ENCODE data around the gene LONP2. TPM values are rescaled to one million over a fixed set of nuclear protein-coding genes. Genes with fewer than 3 reads are reported as not detected.
A peak's percentile ranks its signal among the peaks of the same experiment; 100 is the strongest.

LONP2 gene
- total and polyA plus RNA-seq, 2 of the 13 experiments (the other 11 are each of a cell fraction or from before 2014, with no cell fraction given): 39.2 to 63.3 TPM

- TF ChIP-seq ZBTB40 (IDR thresholded peaks at IDR 0.05) (0 out of 2 replicates have a peak, but pooled peaks have one; percentile 8), ZBTB40 (CRISPR knock-in tag; IDR thresholded peaks at IDR 0.05) (no peak), ZNF335 (CRISPR knock-in tag; IDR thresholded peaks at IDR 0.05) (peak; percentile 61; the same call in 1 of the 2 replicates), ZSCAN12 (CRISPR knock-in tag; IDR thresholded peaks at IDR 0.05) (no peak), E2F1 (CRISPR knock-in tag; IDR thresholded peaks at IDR 0.05) (no peak), ZSCAN9 (CRISPR knock-in tag; IDR thresholded peaks at IDR 0.05; ENCODE audit: borderline replicate concordance) (peak; percentile 65; the same call in 1 of the 2 replicates), ARNT (IDR thresholded peaks at IDR 0.05) (no peak), ZNF883 (CRISPR knock-in tag; IDR thresholded peaks at IDR 0.05; ENCODE audit: not compliant biosample characterization) (peak; percentile 37), SNAPC2 (CRISPR knock-in tag; IDR thresholded peaks at IDR 0.05) (0 out of 2 replicates have a peak, but pooled peaks have one; percentile 25), TBX2 (CRISPR knock-in tag; IDR thresholded peaks at IDR 0.05; ENCODE audit: borderline replicate concordance) (peak; percentile 63), THAP8 (CRISPR knock-in tag; IDR thresholded peaks at IDR 0.05; ENCODE audit: borderline replicate concordance) (no peak), MAFF (IDR thresholded peaks at IDR 0.05; ENCODE audit: low read depth, low read length) (no peak), ZNF790 (CRISPR knock-in tag; IDR thresholded peaks at IDR 0.05; ENCODE audit: borderline replicate concordance) (no peak), ZNF329 (CRISPR knock-in tag; IDR thresholded peaks at IDR 0.05; ENCODE audit: low read depth) (no peak), SRSF4 (IDR thresholded peaks at IDR 0.05; ENCODE audit: low read depth, low read length, poor library complexity, severe bottlenecking) (no peak), ZNF780A (CRISPR knock-in tag; IDR thresholded peaks at IDR 0.05) (no peak), ISL2 (CRISPR knock-in tag; IDR thresholded peaks at IDR 0.05) (0 out of 2 replicates have a peak, but pooled peaks have one; percentile 25), ZSCAN5A (CRISPR knock-in tag; IDR thresholded peaks at IDR 0.05; ENCODE audit: borderline replicate concordance) (peak; percentile 51; the same call in 1 of the 2 replicates)
Observed at GRCh38 chr16:48235556-48236136, 8.5 kb upstream of the LONP2 start (continued).
